ENCODE results near the gene S1PR3. TPM values are rescaled to one million over a fixed set of nuclear protein-coding genes. Genes with fewer than 3 reads are reported as not detected.

Gene S1PR3
- polyA plus RNA-seq, 2 of the 4 experiments (the other 2 are of a cell fraction): 26.4 to 33.7 TPM

DNA sequence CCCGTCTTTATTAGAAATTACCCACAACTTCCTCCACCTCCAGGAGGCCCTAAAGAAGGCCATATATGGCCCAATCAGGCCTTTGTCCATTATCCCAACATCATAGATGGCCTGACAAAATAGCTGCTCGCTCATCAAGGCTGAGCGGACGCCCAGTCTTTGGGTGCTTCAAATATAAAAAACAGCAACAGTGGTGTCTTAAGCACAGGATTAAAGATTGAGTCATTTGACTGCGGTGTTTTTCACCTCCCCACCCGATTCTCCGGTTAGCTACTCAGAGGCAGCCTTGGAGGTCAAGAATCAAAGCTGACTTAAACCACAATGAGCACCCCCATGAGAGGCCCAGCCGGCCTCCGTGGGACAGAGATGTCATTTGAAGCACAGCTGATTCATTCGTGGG lies 18.8 kb downstream of the S1PR3 start:
- ChIA-PET POLR2A (no interaction called here), CTCF (interaction anchor here (0.7 to 1.8 kb wide), 8 partner anchors 8 to 908 kb away, joined by 3 to 14 read pairs (median 3); no protein-coding TSS in a partner anchor)
- Histone ChIP-seq H3K4me1 (no peaks in the 10 kb centered on the region), H3K4me3 (no peak overlapping the region), H3K9me3 (no peaks in the 10 kb centered on the region), H3K4me2 (no peak overlapping the region), H3K27ac (no peak overlapping the region)
- TF ChIP-seq ZSCAN20 (CRISPR knock-in tag; IDR thresholded peaks at IDR 0.05) (no peak), RCOR1 (IDR thresholded peaks at IDR 0.05; ENCODE audit: low read depth, low read length) (no peak), BHLHE40 (IDR thresholded peaks at IDR 0.05; ENCODE audit: low read depth, low read length) (no peak), FOSB (CRISPR knock-in tag; IDR thresholded peaks at IDR 0.05) (no peak), SREBF2 (IDR thresholded peaks at IDR 0.05) (no peak), EP300 (IDR thresholded peaks at IDR 0.05) (no peak), ZNF302 (CRISPR knock-in tag; IDR thresholded peaks at IDR 0.05) (no peak), HOXA7 (CRISPR knock-in tag; IDR thresholded peaks at IDR 0.05) (no peak), CEBPB (IDR thresholded peaks at IDR 0.05) (no peak), SMC3 (IDR thresholded peaks at IDR 0.05) (no peak), TFCP2L1 (CRISPR knock-in tag; IDR thresholded peaks at IDR 0.05) (no peak), TP53 (CRISPR knock-in tag; IDR thresholded peaks at IDR 0.05) (no peak), ZC3H11A (IDR thresholded peaks at IDR 0.05) (no peak), REST (IDR thresholded peaks at IDR 0.05) (no peak), POLR2AphosphoS2 (conservative IDR thresholded peaks at IDR 0.05; ENCODE audit: low read length) (no peak), ELK1 (IDR thresholded peaks at IDR 0.05; ENCODE audit: low read depth, low read length) (no peak), ESRRA (IDR thresholded peaks at IDR 0.05; ENCODE audit: borderline replicate concordance, low read length) (no peak)
- TF ChIP-seq, protein P1, sequence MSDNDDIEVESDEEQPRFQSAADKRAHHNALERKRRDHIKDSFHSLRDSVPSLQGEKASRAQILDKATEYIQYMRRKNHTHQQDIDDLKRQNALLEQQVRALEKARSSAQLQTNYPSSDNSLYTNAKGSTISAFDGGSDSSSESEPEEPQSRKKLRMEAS (IDR thresholded peaks at IDR 0.05): no peak
- 77% methylated on average over 10 of the region's 10 CpGs for WGBS (ENCODE audit: missing lambda C conversion rate)
- no peak for FAIRE-seq
- no peak for DNase-seq (ENCODE audit: low read depth in 1 of 2, low spot score in 1 of 2)
- ATAC-seq: no peak

DNA sequence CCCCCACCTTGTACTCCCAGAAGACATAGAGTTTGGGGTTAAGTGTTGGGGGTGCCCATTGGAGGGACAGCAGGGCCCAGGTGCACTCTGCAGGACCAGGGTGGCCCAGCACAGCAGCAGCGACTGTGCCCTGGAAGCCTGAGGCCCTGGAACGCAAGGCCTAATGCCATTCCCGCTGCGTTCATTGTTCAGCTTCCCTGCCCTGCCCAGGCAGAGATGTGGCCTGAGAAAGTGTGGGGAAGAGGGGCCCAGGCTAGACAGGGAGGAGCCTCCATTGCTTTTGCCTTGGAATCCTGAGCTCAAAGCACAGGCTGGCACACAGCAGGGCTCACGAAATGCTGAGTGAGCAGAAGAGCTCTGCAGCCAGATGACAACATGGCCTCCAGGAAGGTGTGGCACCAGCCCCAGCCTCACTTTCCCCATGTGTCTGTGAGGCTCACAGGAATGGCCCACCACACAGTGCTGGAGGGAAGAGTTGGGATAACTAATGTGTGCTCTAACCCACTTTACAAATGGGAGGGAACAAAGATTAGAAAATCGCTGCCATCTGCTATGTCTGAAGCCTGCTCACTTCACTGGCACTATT lies 19.4 kb downstream of the S1PR3 start:
- ChIA-PET CTCF (interaction anchor here (0.6 to 1.8 kb wide), 7 partner anchors 8 to 909 kb away, joined by 3 to 14 read pairs (median 3); no protein-coding TSS in a partner anchor), POLR2A (no interaction called here)
- no peak overlapping the region for H3K4me2 ChIP-seq
- TF ChIP-seq MAFK (IDR thresholded peaks at IDR 0.05; ENCODE audit: partially characterized antibody): peak; percentile 70
- TF ChIP-seq ZFP36 (IDR thresholded peaks at IDR 0.05; ENCODE audit: borderline replicate concordance, partially characterized antibody): no peak
- ATAC-seq: no peak
- no peak overlapping the region for H3K4me3 ChIP-seq
- 76% methylated on average over 6 of the region's 6 CpGs for WGBS (ENCODE audit: missing lambda C conversion rate)
- FAIRE-seq: no peak
- no peak overlapping the region for H3K27ac ChIP-seq
- H3K4me1 ChIP-seq: no peaks in the 10 kb centered on the region
- no peaks in the 10 kb centered on the region for H3K9me3 ChIP-seq
- no peak for DNase-seq (ENCODE audit: low read depth in 1 of 2, low spot score in 1 of 2)

DNA sequence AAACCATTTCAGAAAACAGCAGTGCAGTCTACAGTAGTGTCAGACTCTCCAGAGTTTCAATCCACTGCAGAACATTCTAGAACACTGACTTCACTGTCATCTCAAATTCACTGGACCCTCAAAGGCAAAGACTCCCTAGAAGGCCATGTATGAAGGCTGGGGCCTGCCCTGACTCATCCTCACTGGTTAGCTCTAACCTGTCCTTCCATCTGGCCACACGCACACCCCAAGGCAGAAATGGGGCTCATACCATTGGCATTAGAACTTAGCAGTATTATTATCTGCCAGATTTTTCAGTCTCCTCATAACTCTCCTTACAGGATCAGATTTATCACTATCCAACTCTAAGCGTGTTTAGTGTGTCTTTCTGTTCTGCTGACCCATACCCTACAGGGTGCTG lies 20.4 kb downstream of the S1PR3 start:
- no peak for FAIRE-seq
- no peak overlapping the region for H3K4me3 ChIP-seq
- no peaks in the 10 kb centered on the region for H3K4me1 ChIP-seq
- no peak overlapping the region for H3K27ac ChIP-seq
- TF ChIP-seq FOXS1 (CRISPR knock-in tag; IDR thresholded peaks at IDR 0.05): no peak
- TF ChIP-seq ELK1 (IDR thresholded peaks at IDR 0.05; ENCODE audit: low read depth, low read length): no peak
- no peak for TF ChIP-seq HDAC2 (IDR thresholded peaks at IDR 0.05)
- DNase-seq (ENCODE audit: low read depth in 1 of 2, low spot score in 1 of 2): no peak
- ATAC-seq: no peak
- WGBS (ENCODE audit: missing lambda C conversion rate): 78% methylated on average over 2 of the region's 2 CpGs
- ChIA-PET POLR2A (interaction anchor here (0.6 kb wide), 1 partner anchor 76 kb away, joined by 4 read pairs; no protein-coding TSS in a partner anchor), CTCF (interaction anchor here (1.3 to 1.8 kb wide), 2 partner anchors 11 to 300 kb away, joined by 3 to 14 read pairs; no protein-coding TSS in a partner anchor)
- H3K4me2 ChIP-seq: no peak overlapping the region
- H3K9me3 ChIP-seq: no peaks in the 10 kb centered on the region

Measured in A549 (cell line).